ENCODE measurements around the gene CTTN.

Gene CTTN

GRCh38 chr11:70409437-70409836 is 11.1 kb downstream of the CTTN start:
- TF ChIP-seq SPI1 (IDR thresholded peaks at IDR 0.05; ENCODE audit: borderline replicate concordance, low read depth) (no peak), REST (IDR thresholded peaks at IDR 0.05; ENCODE audit: insufficient replicate concordance, low read depth) (no peak), POLR2AphosphoS5 (IDR thresholded peaks at IDR 0.05; ENCODE audit: low read depth) (no peak), GABPA (IDR thresholded peaks at IDR 0.05; ENCODE audit: low read depth) (no peak)
- TF ChIP-seq, protein P1, sequence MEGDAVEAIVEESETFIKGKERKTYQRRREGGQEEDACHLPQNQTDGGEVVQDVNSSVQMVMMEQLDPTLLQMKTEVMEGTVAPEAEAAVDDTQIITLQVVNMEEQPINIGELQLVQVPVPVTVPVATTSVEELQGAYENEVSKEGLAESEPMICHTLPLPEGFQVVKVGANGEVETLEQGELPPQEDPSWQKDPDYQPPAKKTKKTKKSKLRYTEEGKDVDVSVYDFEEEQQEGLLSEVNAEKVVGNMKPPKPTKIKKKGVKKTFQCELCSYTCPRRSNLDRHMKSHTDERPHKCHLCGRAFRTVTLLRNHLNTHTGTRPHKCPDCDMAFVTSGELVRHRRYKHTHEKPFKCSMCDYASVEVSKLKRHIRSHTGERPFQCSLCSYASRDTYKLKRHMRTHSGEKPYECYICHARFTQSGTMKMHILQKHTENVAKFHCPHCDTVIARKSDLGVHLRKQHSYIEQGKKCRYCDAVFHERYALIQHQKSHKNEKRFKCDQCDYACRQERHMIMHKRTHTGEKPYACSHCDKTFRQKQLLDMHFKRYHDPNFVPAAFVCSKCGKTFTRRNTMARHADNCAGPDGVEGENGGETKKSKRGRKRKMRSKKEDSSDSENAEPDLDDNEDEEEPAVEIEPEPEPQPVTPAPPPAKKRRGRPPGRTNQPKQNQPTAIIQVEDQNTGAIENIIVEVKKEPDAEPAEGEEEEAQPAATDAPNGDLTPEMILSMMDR (IDR thresholded peaks at IDR 0.05; ENCODE audit: insufficient read depth, low read length), result no peak
- Histone ChIP-seq H3K27ac (replicated peaks) (no peak overlapping the region), H3K27me3 (ENCODE audit: insufficient read depth, poor library complexity, severe bottlenecking) (peaks cover 80% of the 10 kb centered on the region), H3K4me3 (replicated peaks; ENCODE audit: insufficient read depth, low read length) (no peak overlapping the region)
- DNase-seq (ENCODE audit: low read depth in 1 of 2, low spot score in 1 of 2), result no peak

- H3K4me3 ChIP-seq (replicated peaks; ENCODE audit: insufficient read depth, low read length), result no peak overlapping the region
- peaks cover 76% of the 10 kb centered on the region for H3K27me3 ChIP-seq (ENCODE audit: insufficient read depth, poor library complexity, severe bottlenecking)
- H3K27ac ChIP-seq (replicated peaks), result no peak overlapping the region
- TF ChIP-seq GABPA (IDR thresholded peaks at IDR 0.05; ENCODE audit: low read depth), result no peak
- TF ChIP-seq, protein P1 (IDR thresholded peaks at IDR 0.05; ENCODE audit: insufficient read depth, low read length), result no peak
- TF ChIP-seq REST (IDR thresholded peaks at IDR 0.05; ENCODE audit: insufficient replicate concordance, low read depth), result no peak
- TF ChIP-seq SPI1 (IDR thresholded peaks at IDR 0.05; ENCODE audit: borderline replicate concordance, low read depth), result no peak
- TF ChIP-seq POLR2AphosphoS5 (IDR thresholded peaks at IDR 0.05; ENCODE audit: low read depth), result no peak
- DNase-seq (ENCODE audit: low read depth in 1 of 2, low spot score in 1 of 2), result no peak
These were observed 11.5 kb downstream of the CTTN start for GRCh38 chr11:70409871-70410270.

DNA sequence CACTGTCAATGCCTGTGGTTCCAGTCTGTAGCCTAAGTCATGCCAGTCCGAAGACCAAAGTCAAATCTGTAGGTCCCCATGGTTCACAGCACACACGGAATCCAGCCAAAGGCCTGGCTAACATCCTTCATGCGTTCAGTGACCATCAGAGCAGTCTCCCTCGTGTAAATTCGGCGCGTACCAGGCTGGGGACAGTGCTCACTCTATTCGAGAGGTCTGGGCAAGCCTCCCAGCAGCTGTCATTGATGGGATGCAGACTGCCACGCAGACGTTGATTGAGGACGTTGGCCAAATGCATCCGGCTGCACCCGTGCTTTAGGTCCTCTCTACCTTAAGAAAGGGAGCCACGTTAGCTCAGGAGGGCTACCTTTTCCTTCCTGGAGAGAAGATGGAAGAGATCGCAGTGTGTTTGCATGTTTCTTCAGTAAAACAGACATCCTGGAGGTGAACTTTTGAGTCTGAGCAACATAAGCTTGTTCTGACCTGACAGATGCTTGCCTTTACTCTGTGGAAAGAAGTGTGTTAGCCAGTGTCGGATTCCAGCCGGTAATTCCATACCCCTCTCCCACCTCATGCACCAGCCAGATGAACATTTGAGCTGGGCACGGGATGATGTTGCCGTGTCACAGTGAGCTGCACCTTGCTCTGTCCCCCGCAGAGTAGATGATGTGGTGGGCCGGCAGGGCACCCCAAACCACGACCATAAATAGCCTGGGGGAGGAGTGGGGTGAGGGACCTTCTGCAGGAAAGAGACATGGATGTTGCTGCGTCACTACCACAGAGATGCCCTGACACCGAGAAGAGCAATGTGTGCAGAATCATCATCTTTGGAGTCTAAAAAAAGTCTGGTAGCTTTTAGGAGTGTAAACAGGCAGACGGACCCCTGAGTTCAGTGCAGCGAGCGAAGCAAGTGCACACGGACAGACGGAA is 12.2 kb downstream of the CTTN start:
- no peak for DNase-seq (ENCODE audit: low read depth in 1 of 2, low spot score in 1 of 2)
- peaks cover 69% of the 10 kb centered on the region for H3K27me3 ChIP-seq (ENCODE audit: insufficient read depth, poor library complexity, severe bottlenecking)
- H3K27ac ChIP-seq (replicated peaks), result no peak overlapping the region
- no peak for TF ChIP-seq REST (IDR thresholded peaks at IDR 0.05; ENCODE audit: insufficient replicate concordance, low read depth)
- TF ChIP-seq, protein P1 (IDR thresholded peaks at IDR 0.05; ENCODE audit: insufficient read depth, low read length), result no peak
- no peak for TF ChIP-seq SPI1 (IDR thresholded peaks at IDR 0.05; ENCODE audit: borderline replicate concordance, low read depth)
- no peak for TF ChIP-seq POLR2AphosphoS5 (IDR thresholded peaks at IDR 0.05; ENCODE audit: low read depth)
- no peak for TF ChIP-seq GABPA (IDR thresholded peaks at IDR 0.05; ENCODE audit: low read depth)
- no peak overlapping the region for H3K4me3 ChIP-seq (replicated peaks; ENCODE audit: insufficient read depth, low read length)

Measured in HL-60 (cell line).